Vagina (tissue), 2 donors: Measurements from ENCODE around the gene HEXIM2. TPM values are rescaled to one million over a fixed set of nuclear protein-coding genes. Genes with fewer than 3 reads are reported as not detected.

Experiments used
- DNase-seq, 2 donors: peaks; one replicate each; pipeline ENCODE4 v3.0.0-alpha.2; 2017; ENCODE audit errors: extremely low spot score in 2 of 2
- H3K27ac ChIP-seq: fragments of 200-600 bp; sonication (generic); one replicate; pipeline ENCODE4 v1.5.1; 2019
- H3K27me3 ChIP-seq: fragments of 200-600 bp; sonication (generic); one replicate; pipeline ENCODE4 v1.5.1; 2019
- H3K36me3 ChIP-seq, 2 donors: fragments of 200-600 bp; sonication (generic); one replicate each; pipeline ENCODE4 v1.5.1; 2017 to 2019
- H3K4me1 ChIP-seq: fragments of 200-600 bp; sonication (generic); one replicate; pipeline ENCODE4 v1.5.1; 2019
- H3K4me3 ChIP-seq, 2 donors: fragments of 200-600 bp; sonication (generic); 1 replicate in 1 of 2; 2 replicates in 1 of 2; pipeline ENCODE4 v1.5.1; 2016 to 2019
- H3K9me3 ChIP-seq: fragments of 200-600 bp; sonication (generic); one replicate; pipeline ENCODE4 v1.5.1; 2019
- CTCF ChIP-seq, 3 experiments: fragments of 450-650 bp in 2 of 3; fragments of 200-600 bp in 1 of 3; sonication (generic) in 1 of 3; IDR thresholded peaks; one replicate each; pipeline ENCODE4 v1.5.1; 2017 to 2019; ENCODE audit warnings: antibody characterized with exemption in 3 of 3, mild to moderate bottlenecking in 2 of 3, moderate library complexity in 2 of 3
- POLR2A ChIP-seq, 2 donors: fragments of 450-650 bp; IDR thresholded peaks; one replicate each; pipeline ENCODE4 v1.6.1; 2017; ENCODE audit warnings: antibody characterized with exemption in 2 of 2, mild to moderate bottlenecking in 2 of 2, moderate library complexity in 2 of 2
- POLR2AphosphoS5 ChIP-seq, 2 donors: sonication (generic); formaldehyde crosslinking; IDR thresholded peaks; one replicate each; pipeline ENCODE4 v1.9.0; 2017; ENCODE audit warnings: antibody characterized with exemption in 2 of 2, mild to moderate bottlenecking in 2 of 2, low read depth in 1 of 2; ENCODE audit not compliant: insufficient read depth in 1 of 2
- intact Hi-C: fragments of 100-400 bp; cut with DNase I; formaldehyde crosslinking; loops from one replicate; pipeline ENCODE4 v1.15.1; 2023
- total RNA-seq: library from RNA; depleted of rRNA; stranded (reverse); fragments of >200 nt; gene quantifications from one replicate; pipeline ENCODE4 v1.2.3, GENCODE V29; 2016

The HEXIM2 gene
- total RNA-seq, 1 donor from 2014 or later = 9.8 TPM

- H3K9me3 ChIP-seq = no peaks in the 10 kb centered on the region
- H3K4me3 ChIP-seq = no peak overlapping the region
- no peaks in the 10 kb centered on the region for H3K27me3 ChIP-seq
- no peaks in the 10 kb centered on the region for H3K36me3 ChIP-seq
- TF ChIP-seq CTCF (IDR thresholded peaks at IDR 0.05) (no peak), POLR2A (IDR thresholded peaks at IDR 0.05) (no peak), POLR2AphosphoS5 (IDR thresholded peaks at IDR 0.05; ENCODE audit: insufficient read depth in 1 of 2, low read depth in 1 of 2) (no peak)
- peak overlapping the region; percentile 98 for H3K27ac ChIP-seq
- peaks cover 53% of the 10 kb centered on the region for H3K4me1 ChIP-seq
- intact Hi-C loops = no loop called here
- no peak for DNase-seq
Measured at GRCh38 chr17:45129940-45130680, 31.6 kb upstream of the HEXIM2 start.

- H3K9me3 ChIP-seq = no peaks in the 10 kb centered on the region
- no peaks in the 10 kb centered on the region for H3K27me3 ChIP-seq
- peak overlapping the region; percentile 85 to 99 for H3K4me3 ChIP-seq
- no peak for DNase-seq
- H3K4me1 ChIP-seq = peaks cover 57% of the 10 kb centered on the region
- TF ChIP-seq POLR2A (IDR thresholded peaks at IDR 0.05) = no peak
- TF ChIP-seq CTCF (IDR thresholded peaks at IDR 0.05) = no peak
- no peak for TF ChIP-seq POLR2AphosphoS5 (IDR thresholded peaks at IDR 0.05; ENCODE audit: insufficient read depth in 1 of 2, low read depth in 1 of 2)
- no peaks in the 10 kb centered on the region for H3K36me3 ChIP-seq
- intact Hi-C loops = no loop called here
- peak overlapping the region; percentile 98 for H3K27ac ChIP-seq
Measured at GRCh38 chr17:45130681-45131615, 30.7 kb upstream of the HEXIM2 start.

DNA sequence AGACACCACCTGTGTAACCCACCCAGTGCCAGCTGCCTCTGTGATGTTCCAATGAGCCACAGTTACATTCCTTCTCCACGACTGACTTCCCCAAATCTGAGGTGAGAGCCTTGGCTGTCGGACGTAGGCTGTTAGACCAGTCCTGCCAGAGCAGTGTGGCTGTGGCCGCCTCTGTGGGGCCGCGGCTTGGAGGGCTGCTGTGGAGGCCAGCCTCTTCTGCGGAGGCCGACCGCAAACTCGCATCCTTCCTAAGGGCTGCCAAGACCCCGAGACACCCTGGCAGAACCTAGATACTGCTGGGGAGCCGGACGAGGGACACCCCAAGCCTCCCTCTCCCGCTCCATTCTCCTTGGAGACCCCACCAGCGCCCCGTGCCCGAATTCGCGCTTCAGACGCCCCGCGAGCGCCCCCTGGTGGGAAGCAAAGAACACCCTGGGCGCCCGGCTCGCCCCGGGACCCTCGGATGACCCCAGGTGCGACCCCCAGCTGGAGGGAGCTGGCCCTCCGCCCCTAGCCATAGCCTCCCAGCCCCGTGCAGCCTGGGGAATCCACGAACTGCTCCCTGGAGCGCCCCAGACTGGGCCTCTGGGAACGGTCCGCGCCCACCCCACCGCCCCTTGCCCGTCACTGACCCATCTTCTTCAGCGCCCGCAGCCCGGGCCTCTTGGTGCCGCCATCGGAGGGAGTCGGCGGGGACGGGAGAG, 29.9 kb upstream of the HEXIM2 start:
- Histone ChIP-seq H3K4me3 (peak overlapping the region; percentile 85 to 99), H3K27me3 (no peaks in the 10 kb centered on the region), H3K4me1 (peaks cover 63% of the 10 kb centered on the region), H3K9me3 (no peaks in the 10 kb centered on the region), H3K27ac (peak overlapping the region; percentile 98), H3K36me3 (no peaks in the 10 kb centered on the region)
- intact Hi-C loops = no loop called here
- peak in 1 of 2 donors; percentile 36 for TF ChIP-seq POLR2AphosphoS5 (IDR thresholded peaks at IDR 0.05; ENCODE audit: insufficient read depth in 1 of 2, low read depth in 1 of 2)
- peak; percentile 67 to 88 (median 76) for TF ChIP-seq CTCF (IDR thresholded peaks at IDR 0.05)
- TF ChIP-seq POLR2A (IDR thresholded peaks at IDR 0.05) = no peak
- no peak for DNase-seq

DNA sequence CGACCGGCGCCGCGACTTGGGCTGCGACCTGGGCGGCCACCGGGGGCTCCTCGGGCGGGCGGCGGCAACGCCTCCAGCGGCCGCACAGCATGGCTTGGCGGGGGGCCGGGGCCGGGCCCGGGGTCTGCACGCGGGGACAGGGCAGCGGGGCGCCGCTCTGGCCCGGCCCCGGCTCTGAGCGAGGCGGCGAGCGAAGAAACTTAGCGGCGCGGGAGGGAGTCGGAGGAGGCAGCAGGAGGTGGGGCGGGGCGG, 29.4 kb upstream of the HEXIM2 start, which contains the start of gene PLCD3:
PLCD3 (minus strand) TSS at position 196 of the 252 bp plus-strand sequence; CDS start at position 91, 105 bp downstream.
- intact Hi-C loops = no loop called here
- H3K36me3 ChIP-seq = no peaks in the 10 kb centered on the region

More for the DNA sequence above, 29.4 kb upstream of the HEXIM2 start, which contains the start of gene PLCD3:
- Histone ChIP-seq H3K27me3 (no peaks in the 10 kb centered on the region), H3K4me1 (peaks cover 62% of the 10 kb centered on the region), H3K27ac (peak within 1 kb of the TSS; percentile 98), H3K4me3 (peak within 1 kb of the TSS; percentile 85 to 99), H3K9me3 (no peaks in the 10 kb centered on the region)
- TF ChIP-seq POLR2AphosphoS5 (IDR thresholded peaks at IDR 0.05; ENCODE audit: insufficient read depth in 1 of 2, low read depth in 1 of 2) (no peak), POLR2A (IDR thresholded peaks at IDR 0.05) (no peak), CTCF (IDR thresholded peaks at IDR 0.05) (no peak)
- no peak for DNase-seq
